ENCODE measurements around the gene TBX4. TPM values are rescaled to one million over a fixed set of nuclear protein-coding genes. Genes with fewer than 3 reads are reported as not detected.

The TBX4 gene
- total RNA-seq, 1 experiment from 2014 or later: not detected

GRCh38 chr17:61409301-61410112, 42.7 kb upstream of the TBX4 start:
- no peak overlapping the region for H2BK20ac ChIP-seq (ENCODE audit: low read depth, low read length, poor library complexity, severe bottlenecking)
- peaks cover 14 to 21% of the 10 kb centered on the region in 2 experiments for H3K4me1 Mint-ChIP-seq
- no peak overlapping the region for H3K27ac ChIP-seq (ENCODE audit: insufficient read length, low read depth, low read length)
- H3K27ac Mint-ChIP-seq: no peak overlapping the region
- no peaks in the 10 kb centered on the region for H4K20me1 ChIP-seq (ENCODE audit: control insufficient read depth, insufficient read depth, insufficient read length)
- H4K91ac ChIP-seq (ENCODE audit: insufficient read length, low read depth, low read length): no peak overlapping the region
- H3K23ac ChIP-seq (ENCODE audit: insufficient read length, low read depth, low read length): no peak overlapping the region
- H3K4me3 Mint-ChIP-seq: peak overlapping the region; percentile 27 to 74; a peak in 3 of 5 replicates
- H3K56ac ChIP-seq (ENCODE audit: insufficient read length, low read depth, low read length): no peak overlapping the region
- WGBS (ENCODE audit: extremely low coverage, insufficient read length, low lambda C conversion rate): no CpG with 5 or more reads among the region's 73 CpGs
- H3K9ac ChIP-seq (ENCODE audit: extremely low read depth, insufficient read length, low read length): no peak overlapping the region
- no peaks in the 10 kb centered on the region for H3K79me1 ChIP-seq (ENCODE audit: insufficient read depth, low read depth, low read length, poor library complexity, severe bottlenecking)
- no peak overlapping the region for H2BK15ac ChIP-seq (ENCODE audit: low read depth, low read length)
- peak overlapping the region; percentile 20 for H3K4me2 ChIP-seq (ENCODE audit: insufficient read depth, insufficient read length, low read length)
- H2AK5ac ChIP-seq (ENCODE audit: insufficient read length, low read length): no peak overlapping the region
- H2AFZ ChIP-seq (ENCODE audit: low read length): no peak overlapping the region
- peak; percentile 62 for DNase-seq
- H4K5ac ChIP-seq (ENCODE audit: insufficient read length, low read depth, low read length): no peak overlapping the region
- no peaks in the 10 kb centered on the region; a peak in 1 of 7 replicates for H3K36me3 Mint-ChIP-seq (ENCODE audit: insufficient read depth in 1 of 3, low read depth in 3 of 3)
- no peak overlapping the region for H4K8ac ChIP-seq (replicated peaks; ENCODE audit: insufficient read length, low read depth, low read length)
- no peak overlapping the region for H2BK120ac ChIP-seq (ENCODE audit: low read depth, low read length, poor library complexity, severe bottlenecking)
- H3K9me3 Mint-ChIP-seq: no peaks in the 10 kb centered on the region; a peak in 1 of 5 replicates
- H3K14ac ChIP-seq (ENCODE audit: insufficient read depth, low read length): no peak overlapping the region
- no peak overlapping the region for H3T11ph ChIP-seq (ENCODE audit: low read length)
- no peak overlapping the region for H2BK12ac ChIP-seq (ENCODE audit: insufficient read length, low read depth, low read length)
- H3K79me2 ChIP-seq (ENCODE audit: insufficient read depth, low read length): no peaks in the 10 kb centered on the region
- peaks cover 72% of the 10 kb centered on the region for H3K27me3 ChIP-seq (ENCODE audit: insufficient read depth, low read length)
- H3K18ac ChIP-seq (ENCODE audit: insufficient read length, low read depth, low read length): no peak overlapping the region
- peaks cover 2% of the 10 kb centered on the region; the same call in 1 of the 2 replicates for H3K4me1 ChIP-seq (ENCODE audit: insufficient read depth, low read length)
- no peak overlapping the region for H2BK5ac ChIP-seq (ENCODE audit: insufficient read length, low read length)
- peaks cover 21% of the 10 kb centered on the region for H3K23me2 ChIP-seq (ENCODE audit: insufficient read length, low read depth, low read length, poor library complexity, severe bottlenecking)
- TF ChIP-seq, protein P1, sequence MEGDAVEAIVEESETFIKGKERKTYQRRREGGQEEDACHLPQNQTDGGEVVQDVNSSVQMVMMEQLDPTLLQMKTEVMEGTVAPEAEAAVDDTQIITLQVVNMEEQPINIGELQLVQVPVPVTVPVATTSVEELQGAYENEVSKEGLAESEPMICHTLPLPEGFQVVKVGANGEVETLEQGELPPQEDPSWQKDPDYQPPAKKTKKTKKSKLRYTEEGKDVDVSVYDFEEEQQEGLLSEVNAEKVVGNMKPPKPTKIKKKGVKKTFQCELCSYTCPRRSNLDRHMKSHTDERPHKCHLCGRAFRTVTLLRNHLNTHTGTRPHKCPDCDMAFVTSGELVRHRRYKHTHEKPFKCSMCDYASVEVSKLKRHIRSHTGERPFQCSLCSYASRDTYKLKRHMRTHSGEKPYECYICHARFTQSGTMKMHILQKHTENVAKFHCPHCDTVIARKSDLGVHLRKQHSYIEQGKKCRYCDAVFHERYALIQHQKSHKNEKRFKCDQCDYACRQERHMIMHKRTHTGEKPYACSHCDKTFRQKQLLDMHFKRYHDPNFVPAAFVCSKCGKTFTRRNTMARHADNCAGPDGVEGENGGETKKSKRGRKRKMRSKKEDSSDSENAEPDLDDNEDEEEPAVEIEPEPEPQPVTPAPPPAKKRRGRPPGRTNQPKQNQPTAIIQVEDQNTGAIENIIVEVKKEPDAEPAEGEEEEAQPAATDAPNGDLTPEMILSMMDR (conservative IDR thresholded peaks at IDR 0.05): peak; percentile 49
- H3K4ac ChIP-seq (ENCODE audit: low read depth, low read length): no peak overlapping the region
- H3K27me3 Mint-ChIP-seq (ENCODE audit: low read depth): peaks cover 87% of the 10 kb centered on the region
- no peaks in the 10 kb centered on the region for H3K9me3 ChIP-seq (ENCODE audit: control insufficient read depth, low read depth, low read length)

Data from H9 (cell line).